AG09319 (cell line): ENCODE measurements around the gene BTBD9.

ENCODE experiments used
- DNase-seq: peaks from one replicate; pipeline ENCODE4 v3.0.0-alpha.2; 2010; ENCODE audit warnings: low read depth; ENCODE audit errors: extremely low read depth
- CTCF ChIP-seq: IDR thresholded peaks from 2 replicates; pipeline ENCODE4 v1.5.1; 2011; ENCODE audit warnings: low read depth, mild to moderate bottlenecking, inconsistent platforms, low read length, moderate library complexity

The BTBD9 gene

GRCh38 chr6:38354905-38355304 is 284.8 kb downstream of the BTBD9 start:
- no peak for TF ChIP-seq CTCF
- no peak for DNase-seq

DNA sequence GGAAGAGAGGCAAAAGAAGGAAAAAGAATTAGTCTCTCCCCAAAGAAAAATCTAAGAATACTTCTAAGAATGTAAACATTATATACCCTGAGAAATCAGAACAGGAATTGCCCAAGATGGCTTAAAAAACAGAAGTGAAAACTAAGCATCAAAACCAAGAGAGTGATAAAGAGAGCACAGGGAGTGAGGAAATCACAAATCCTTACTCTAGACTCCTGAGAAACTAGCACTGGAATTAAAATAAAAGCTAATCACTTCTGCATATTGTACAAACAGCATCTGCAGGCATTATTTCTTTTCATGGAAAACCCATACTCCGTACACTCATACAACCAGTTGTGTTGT is 285.7 kb downstream of the BTBD9 start:
- no peak for DNase-seq
- TF ChIP-seq CTCF: no peak

GRCh38 chr6:38353310-38354036 is 286.3 kb downstream of the BTBD9 start:
- DNase-seq: no peak
- no peak for TF ChIP-seq CTCF

DNA sequence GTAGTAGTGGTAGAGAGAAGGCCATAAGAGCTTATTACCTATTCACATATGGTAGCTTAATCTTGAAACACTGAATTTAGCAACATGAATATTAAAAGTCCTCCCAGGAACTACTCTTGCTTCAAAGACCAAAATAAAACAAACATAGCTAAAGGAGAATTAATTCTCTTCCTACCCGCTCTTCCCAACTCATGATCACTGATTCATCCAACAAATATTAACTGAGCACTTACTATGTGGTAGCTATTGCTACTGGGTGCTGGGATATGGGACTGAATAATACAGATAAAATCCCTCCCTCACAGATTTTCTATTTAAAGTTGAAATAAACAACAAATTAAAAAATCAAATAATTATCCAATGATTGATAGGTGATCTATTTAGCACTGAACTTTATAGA is 287.1 kb downstream of the BTBD9 start:
- DNase-seq: no peak
- TF ChIP-seq CTCF: no peak

DNA sequence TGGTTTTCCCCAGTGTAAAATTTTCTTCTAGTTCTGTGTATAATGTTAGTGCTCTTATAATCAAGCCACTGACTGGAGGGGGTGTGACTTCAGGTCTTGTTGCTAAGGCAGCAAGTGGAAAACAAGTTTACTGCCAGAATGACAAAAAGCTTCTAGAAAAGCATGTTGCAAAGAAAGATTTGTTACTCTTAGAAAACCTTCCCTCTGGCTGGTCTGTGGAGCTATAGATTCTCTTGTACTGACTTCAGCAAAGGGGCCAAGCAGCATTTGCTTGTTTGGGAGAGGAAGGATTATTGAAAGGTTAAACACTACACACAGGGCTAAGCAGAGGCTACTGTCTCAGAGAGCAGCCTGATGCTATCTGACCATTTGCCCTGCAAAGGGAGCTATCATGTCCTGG is 288.8 kb downstream of the BTBD9 start:
- no peak for DNase-seq
- TF ChIP-seq CTCF: no peak

- no peak for DNase-seq
- TF ChIP-seq CTCF: no peak
These were observed 289.5 kb downstream of the BTBD9 start for GRCh38 chr6:38350220-38350619.

- peak; percentile 45 for DNase-seq
- no peak for TF ChIP-seq CTCF
These were observed 289.9 kb downstream of the BTBD9 start for GRCh38 chr6:38349795-38350194.
